Left lung (tissue), 10 donors: ENCODE measurements around the gene GSC2. TPM values are rescaled to one million over a fixed set of nuclear protein-coding genes. Genes with fewer than 3 reads are reported as not detected.

Source experiments
- ATAC-seq: fragments of 200-7000 bp; cut with Tn5 transposase; one replicate; pipeline ENCODE4 v1.9.1; 2020; ENCODE audit warnings: moderate library complexity
- DNase-seq, 4 donors: peaks; one replicate each; pipeline ENCODE4 v3.0.0-alpha.2; 2013 to 2020
- H3K27ac ChIP-seq, 2 donors: fragments of 200-600 bp; sonication (generic) in 1 of 2; one replicate each; pipeline versions ENCODE4 v1.5.0 to v1.8.0; 2020 to 2021
- H3K27me3 ChIP-seq, 2 donors: fragments of 200-600 bp; sonication (generic) in 1 of 2; one replicate each; pipeline versions ENCODE4 v1.5.0 to v1.8.0; 2020 to 2021
- H3K36me3 ChIP-seq, 2 donors: fragments of 200-600 bp; sonication (generic) in 1 of 2; one replicate each; pipeline versions ENCODE4 v1.5.0 to v1.8.0; 2020 to 2021
- H3K4me1 ChIP-seq, 2 donors: fragments of 200-600 bp; one replicate each; pipeline ENCODE4 v1.8.0; 2021
- H3K4me3 ChIP-seq, 2 donors: fragments of 200-600 bp; sonication (generic) in 1 of 2; one replicate each; pipeline versions ENCODE4 v1.5.0 to v1.8.0; 2020 to 2021; ENCODE audit warnings: mild to moderate bottlenecking in 1 of 2
- H3K9me3 ChIP-seq, 2 donors: fragments of 200-600 bp; sonication (generic) in 1 of 2; one replicate each; pipeline versions ENCODE4 v1.5.0 to v1.8.0; 2020 to 2021
- intact Hi-C, 2 donors: fragments of 100-400 bp; cut with DNase I; formaldehyde crosslinking; loops; one replicate each; pipeline versions ENCODE4 v1.11.2 to v1.14.2; 2022
- polyA plus RNA-seq, 6 donors: library from polyadenylated mRNA; unstranded; fragments of 120-200 nt; gene quantifications; one replicate each; pipeline ENCODE4 v1.2.1, GENCODE V29; 2013; ENCODE audit not compliant: insufficient read length in 6 of 6
- total RNA-seq, 2 donors: library from RNA; stranded (reverse); fragmentation: NEBNext Ultra II Directional; extraction: Animal tissue kit (Norgen Biotek cat#: 25700); gene quantifications; one replicate each; pipeline ENCODE4 v1.2.1, GENCODE V29; 2021
- TF ChIP-seq, protein P1 (sequence below), 2 donors: fragments of 200-600 bp; sonication (generic) in 1 of 2; IDR thresholded peaks; one replicate each; pipeline versions ENCODE4 v1.5.0 to v1.8.0; 2021; ENCODE audit warnings: antibody characterized with exemption in 2 of 2
- donor health status: DM: no; HTN: yes; CAD: no.
- donor health status: DM: no; HTN: no; CAD: no.

GSC2 gene
- total and polyA plus RNA-seq, 8 donors = not detected

DNA sequence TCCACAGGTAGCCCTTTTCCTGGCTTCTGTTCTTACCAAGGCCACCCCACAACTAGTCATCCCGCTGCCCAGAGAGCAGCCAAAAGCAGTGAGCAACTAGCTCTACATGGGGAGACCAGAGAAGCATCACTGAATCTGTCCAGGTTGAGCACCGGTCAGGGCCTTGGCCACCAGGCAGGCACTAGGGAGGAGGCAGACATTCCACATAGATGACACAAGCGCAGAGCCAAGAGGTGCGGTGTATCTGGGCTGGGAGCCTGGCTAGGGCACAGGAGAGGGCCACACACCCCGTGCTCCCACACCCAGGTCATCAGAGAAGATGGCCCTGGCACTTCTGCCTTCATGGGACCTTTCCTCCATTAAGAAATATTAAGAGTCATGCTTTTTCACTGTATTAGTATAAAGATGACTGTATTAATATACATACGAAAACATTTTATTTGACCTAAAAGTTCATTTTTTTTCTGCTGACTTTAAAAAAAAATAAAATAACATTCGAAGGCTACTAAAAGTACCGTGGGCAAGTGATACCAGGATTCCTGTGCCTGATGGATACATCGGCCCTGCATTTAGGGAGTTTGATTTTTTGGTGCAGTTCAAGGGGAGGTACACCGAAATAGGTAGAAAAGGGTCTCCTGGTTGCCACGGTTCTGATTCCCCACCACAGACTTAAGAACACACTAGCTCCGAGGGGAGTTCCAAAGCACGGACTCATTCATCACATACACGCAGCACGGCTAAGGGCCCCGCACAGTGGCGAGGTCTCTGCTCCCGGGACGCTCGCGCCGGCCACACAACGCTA lies 29.1 kb downstream of the GSC2 start:
- no peaks in the 10 kb centered on the region for H3K36me3 ChIP-seq
- intact Hi-C loops = no loop called here
- H3K4me3 ChIP-seq = peak overlapping the region; percentile 82 to 91
- H3K4me1 ChIP-seq = peaks cover 31 to 62% of the 10 kb centered on the region in 2 donors
- peak in 2 of 4 donors; percentile 37 to 64 for DNase-seq
- H3K9me3 ChIP-seq = no peaks in the 10 kb centered on the region
- H3K27me3 ChIP-seq = no peaks in the 10 kb centered on the region
- peak overlapping the region; percentile 90 to 92 for H3K27ac ChIP-seq
- TF ChIP-seq, protein P1, sequence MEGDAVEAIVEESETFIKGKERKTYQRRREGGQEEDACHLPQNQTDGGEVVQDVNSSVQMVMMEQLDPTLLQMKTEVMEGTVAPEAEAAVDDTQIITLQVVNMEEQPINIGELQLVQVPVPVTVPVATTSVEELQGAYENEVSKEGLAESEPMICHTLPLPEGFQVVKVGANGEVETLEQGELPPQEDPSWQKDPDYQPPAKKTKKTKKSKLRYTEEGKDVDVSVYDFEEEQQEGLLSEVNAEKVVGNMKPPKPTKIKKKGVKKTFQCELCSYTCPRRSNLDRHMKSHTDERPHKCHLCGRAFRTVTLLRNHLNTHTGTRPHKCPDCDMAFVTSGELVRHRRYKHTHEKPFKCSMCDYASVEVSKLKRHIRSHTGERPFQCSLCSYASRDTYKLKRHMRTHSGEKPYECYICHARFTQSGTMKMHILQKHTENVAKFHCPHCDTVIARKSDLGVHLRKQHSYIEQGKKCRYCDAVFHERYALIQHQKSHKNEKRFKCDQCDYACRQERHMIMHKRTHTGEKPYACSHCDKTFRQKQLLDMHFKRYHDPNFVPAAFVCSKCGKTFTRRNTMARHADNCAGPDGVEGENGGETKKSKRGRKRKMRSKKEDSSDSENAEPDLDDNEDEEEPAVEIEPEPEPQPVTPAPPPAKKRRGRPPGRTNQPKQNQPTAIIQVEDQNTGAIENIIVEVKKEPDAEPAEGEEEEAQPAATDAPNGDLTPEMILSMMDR (IDR thresholded peaks at IDR 0.05) = no peak
- ATAC-seq = peak; percentile 62

DNA sequence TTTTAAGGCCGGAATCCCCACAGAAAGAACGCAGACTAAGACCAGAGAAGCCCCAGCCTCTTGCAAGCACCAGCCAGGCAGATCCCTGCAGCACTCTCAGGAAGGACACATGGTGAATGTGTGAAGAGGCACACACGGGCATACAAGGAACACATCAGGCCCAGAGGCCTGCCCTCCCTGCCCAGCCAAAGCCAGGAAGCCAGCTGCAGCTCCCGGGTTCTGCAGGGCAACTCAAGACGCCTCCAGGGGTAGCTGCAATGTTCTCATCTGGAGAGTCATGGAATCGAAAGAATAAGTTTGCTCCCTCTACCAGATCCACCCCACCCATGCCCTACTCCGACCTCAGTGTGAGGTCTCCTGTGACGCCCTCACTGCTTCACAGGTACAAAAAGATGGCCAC lies 30.1 kb downstream of the GSC2 start:
- ATAC-seq (no peak), DNase-seq (no peak)
- H3K27ac ChIP-seq = no peak overlapping the region
- intact Hi-C loops = no loop called here
- H3K4me3 ChIP-seq = no peak overlapping the region
- H3K36me3 ChIP-seq = no peaks in the 10 kb centered on the region
- TF ChIP-seq, protein P1 (IDR thresholded peaks at IDR 0.05) = no peak
- peaks cover 31 to 73% of the 10 kb centered on the region in 2 donors for H3K4me1 ChIP-seq
- no peaks in the 10 kb centered on the region for H3K27me3 ChIP-seq
- no peaks in the 10 kb centered on the region for H3K9me3 ChIP-seq

DNA sequence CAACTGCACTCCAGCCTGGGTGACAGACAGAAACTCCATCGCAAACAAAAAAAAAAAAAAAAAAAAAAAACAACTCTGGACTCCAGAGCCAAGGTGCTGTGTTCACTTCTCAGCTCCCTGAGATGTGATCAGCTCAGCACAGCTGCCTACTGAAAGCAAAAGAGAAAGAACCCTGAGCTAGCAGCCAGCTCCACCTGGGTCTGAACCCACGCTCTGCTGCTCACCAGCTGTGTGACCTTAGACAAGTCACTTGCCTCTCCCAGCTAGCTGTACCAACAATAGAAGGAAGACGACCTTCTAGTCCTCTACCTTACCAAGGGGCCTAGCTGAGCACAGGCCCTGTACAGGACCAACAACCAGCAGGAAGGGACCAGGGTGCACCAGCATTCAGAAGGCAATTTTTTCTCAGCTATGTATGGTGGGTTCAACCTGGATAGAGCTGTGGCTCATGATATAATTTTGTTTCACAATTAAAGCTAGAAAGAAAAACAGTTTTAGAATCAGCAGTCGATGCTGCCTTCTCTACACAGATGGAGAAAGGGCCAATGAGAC lies 31.7 kb downstream of the GSC2 start:
- intact Hi-C loops = no loop called here
- no peaks in the 10 kb centered on the region for H3K36me3 ChIP-seq
- no peaks in the 10 kb centered on the region for H3K27me3 ChIP-seq
- TF ChIP-seq, protein P1 (IDR thresholded peaks at IDR 0.05) = no peak
- H3K27ac ChIP-seq = no peak overlapping the region
- no peaks in the 10 kb centered on the region for H3K9me3 ChIP-seq
- DNase-seq (no peak), ATAC-seq (no peak)
- H3K4me1 ChIP-seq = peaks cover 31 to 82% of the 10 kb centered on the region in 2 donors
- H3K4me3 ChIP-seq = no peak overlapping the region

DNA sequence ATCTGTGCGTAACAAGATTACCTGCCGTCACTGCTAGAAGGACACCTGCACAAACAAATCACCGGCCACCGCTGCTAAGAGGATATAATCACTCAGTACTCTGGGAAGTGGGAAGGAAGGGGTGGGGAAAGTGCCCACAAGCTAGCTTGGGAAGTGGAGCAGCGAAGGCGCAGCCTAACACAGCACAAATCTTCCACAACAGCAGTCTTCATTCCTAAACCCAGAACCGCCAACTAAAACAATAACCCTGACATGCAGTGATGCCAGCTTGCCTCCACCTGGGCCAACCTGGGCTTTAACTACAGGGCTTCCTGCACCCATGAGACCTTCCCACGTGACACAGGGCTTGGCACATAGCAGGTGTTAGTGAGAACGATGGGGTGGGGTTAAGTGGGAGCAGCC lies 33.0 kb downstream of the GSC2 start:
- ATAC-seq = peak; percentile 34
- no peaks in the 10 kb centered on the region for H3K27me3 ChIP-seq
- TF ChIP-seq, protein P1 (IDR thresholded peaks at IDR 0.05) = no peak
- peak overlapping the region in 1 of 2 donors; percentile 7 for H3K27ac ChIP-seq
- intact Hi-C loops = no loop called here
- DNase-seq = no peak
- H3K36me3 ChIP-seq = no peaks in the 10 kb centered on the region
- no peaks in the 10 kb centered on the region for H3K9me3 ChIP-seq
- H3K4me3 ChIP-seq = no peak overlapping the region
- H3K4me1 ChIP-seq = peaks cover 31 to 74% of the 10 kb centered on the region in 2 donors

DNA sequence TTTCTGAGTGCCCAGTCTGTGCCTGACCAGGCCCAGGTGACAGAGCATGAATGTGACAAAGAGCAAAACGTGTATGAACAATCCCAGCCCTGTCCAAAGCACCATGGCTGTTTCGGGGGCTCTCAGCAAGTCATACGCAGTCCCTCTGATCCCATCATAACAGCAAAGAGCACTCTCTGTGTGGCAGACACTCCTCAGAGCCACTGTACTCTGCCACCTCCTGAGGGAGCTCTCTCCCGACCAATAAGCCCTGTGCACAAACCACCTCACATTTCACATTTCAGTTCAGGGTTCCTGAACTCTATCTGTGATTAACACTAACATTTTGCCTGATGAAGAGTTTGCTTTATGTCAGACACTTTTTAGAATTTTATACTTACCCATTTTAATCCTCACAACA lies 34.5 kb downstream of the GSC2 start:
- H3K4me1 ChIP-seq = peaks cover 26 to 78% of the 10 kb centered on the region in 2 donors
- no peaks in the 10 kb centered on the region for H3K36me3 ChIP-seq
- no peak overlapping the region for H3K27ac ChIP-seq
- H3K27me3 ChIP-seq = no peaks in the 10 kb centered on the region
- ATAC-seq (no peak), DNase-seq (no peak)
- no peak overlapping the region for H3K4me3 ChIP-seq
- no peaks in the 10 kb centered on the region for H3K9me3 ChIP-seq
- intact Hi-C loops = no loop called here
- TF ChIP-seq, protein P1 (IDR thresholded peaks at IDR 0.05) = no peak
